Adipose tissue (tissue), 3 donors: ENCODE measurements around the gene GRM8. TPM values are rescaled to one million over a fixed set of nuclear protein-coding genes. Genes with fewer than 3 reads are reported as not detected.

ENCODE experiments used
- H3K27ac ChIP-seq: one replicate; pipeline ENCODE4 v1.5.1; 2013; ENCODE audit warnings: low read depth, low read length
- whole genome bisulfite sequencing, 3 donors: extraction: QIAGEN DNeasy Blood & Tissue Kit; methylation state at CpG; one replicate each; pipeline ENCODE4 v1.1.7; 2013; 5-methylcytosine and 5-hydroxymethylcytosine counted together
- polyA plus RNA-seq, 3 donors: library from polyadenylated mRNA; stranded (reverse); fragments of 200-250 nt; gene quantifications; one replicate each; pipeline ENCODE4 v1.2.3, GENCODE V29; 2013
- donor health status: healthy with polysubstance abuse.
- donor health status: Bipolar disorder and iron deficiency.
- donor health status: healthy.

Gene GRM8
- polyA plus RNA-seq, 3 donors: 0.07 to 0.08 TPM; not detected in 1

DNA sequence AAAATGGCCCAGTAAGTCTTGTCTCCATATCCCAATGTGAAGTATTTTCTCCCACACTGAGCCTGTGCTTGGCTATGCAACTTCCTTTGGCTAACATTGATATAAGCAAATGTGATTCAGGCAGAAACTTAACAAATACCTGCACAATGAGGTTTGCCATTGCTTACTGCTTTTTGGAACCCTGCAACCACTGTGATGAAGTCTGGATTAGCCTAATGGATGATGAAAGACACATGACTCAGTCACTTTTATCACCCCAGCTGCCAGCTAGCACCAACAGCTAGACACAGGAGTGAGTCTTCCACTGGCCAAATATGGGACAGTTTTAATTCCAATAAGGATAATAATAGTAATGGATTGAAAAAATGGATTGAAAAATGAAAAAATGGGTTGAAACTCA, 854.5 kb downstream of the GRM8 start:
- H3K27ac ChIP-seq: no peak overlapping the region

DNA sequence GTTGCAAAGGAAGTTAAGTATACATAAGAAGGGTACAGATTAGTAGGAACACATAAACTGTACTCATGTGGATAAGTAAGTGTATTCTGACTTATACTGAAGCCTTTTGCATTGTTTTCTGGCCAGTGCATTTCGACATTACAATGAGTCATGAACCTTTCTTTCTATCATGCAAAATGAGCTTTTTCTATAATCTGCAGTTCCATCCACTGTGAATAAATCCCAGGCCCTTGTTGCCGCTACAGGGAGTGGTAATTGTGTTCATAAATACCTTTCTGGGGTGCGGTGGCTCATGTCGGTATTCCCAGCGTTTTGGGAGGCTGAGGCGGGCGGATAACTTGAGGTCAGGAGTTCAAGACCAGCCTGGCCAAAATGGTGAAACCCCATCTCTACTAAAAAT, 858.3 kb downstream of the GRM8 start:
- WGBS, 3 donors: 70 to 82% (median 81%) methylated on average over 7 of the region's 7 CpGs
- H3K27ac ChIP-seq: no peak overlapping the region

Other genes with a start within 250 kb of the GRM8 start
- gene ZNF800, start 139.8 kb upstream of the GRM8 start, polyA plus RNA-seq: 10 to 100 TPM in 1 of 3 donors, 1 to 10 TPM in 2; 4.8 to 12.1 (median 6.6) TPM